Hindlimb muscle (tissue), 1 donor: ENCODE measurements around the gene AQP2. TPM values are rescaled to one million over a fixed set of nuclear protein-coding genes. Genes with fewer than 3 reads are reported as not detected.
"Not testable (repeated sequence)": the region's sequence is repeated elsewhere in the genome, so short reads cannot be mapped to it uniquely, and the experiment has no call there.

ENCODE experiments used
- DNase-seq: peaks from one replicate; pipeline ENCODE4 v3.0.0-alpha.2; 2013
- polyA plus RNA-seq: library from polyadenylated mRNA; unstranded; fragments of 120-200 nt; gene quantifications from one replicate; pipeline ENCODE4 v1.2.1, GENCODE V29; 2013; ENCODE audit not compliant: insufficient read length

Gene AQP2
- polyA plus RNA-seq, 1 donor, result not detected

GRCh38 chr12:49969651-49970429, 19.3 kb downstream of the AQP2 start:
- DNase-seq, result no peak

DNA sequence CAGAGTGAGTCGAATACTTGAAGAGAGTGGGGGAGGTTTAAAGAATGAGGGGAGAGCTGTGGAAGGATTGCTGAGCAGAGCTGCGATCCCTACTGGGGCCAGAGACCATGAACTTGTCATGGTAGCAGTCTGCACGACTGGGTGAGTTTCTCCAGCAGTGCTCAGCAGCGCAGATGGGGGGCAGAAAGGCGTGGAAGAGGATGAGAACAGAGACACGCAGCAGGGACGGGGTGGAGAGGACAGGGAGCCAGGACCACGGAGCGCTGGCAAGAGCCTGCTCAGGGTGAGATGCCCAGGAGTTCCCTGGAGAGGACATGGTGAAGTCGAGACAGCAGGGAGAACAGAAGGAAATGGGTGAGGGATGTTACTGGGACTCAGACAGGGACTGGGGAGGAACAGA, 20.1 kb downstream of the AQP2 start:
- DNase-seq, result no peak

DNA sequence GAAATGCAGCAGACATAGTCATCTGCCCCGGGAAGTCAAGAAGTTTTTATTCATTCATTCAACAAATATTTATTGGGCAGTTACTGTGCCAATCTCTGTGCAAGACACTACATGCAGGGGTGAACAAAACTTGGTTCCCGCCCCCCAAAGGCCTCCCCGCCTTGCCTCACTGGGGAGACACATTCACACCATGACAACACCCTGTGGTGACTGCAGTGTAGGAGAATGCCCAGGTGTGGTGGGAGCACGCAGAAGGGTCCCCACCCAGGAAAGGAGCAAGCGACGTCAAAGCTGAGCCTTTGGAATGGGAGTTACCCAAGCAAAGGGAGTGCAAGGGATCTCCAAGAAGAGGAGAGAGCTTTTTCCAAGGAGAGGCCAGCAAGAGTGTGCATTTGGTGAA, 20.6 kb downstream of the AQP2 start:
- no peak for DNase-seq

DNA sequence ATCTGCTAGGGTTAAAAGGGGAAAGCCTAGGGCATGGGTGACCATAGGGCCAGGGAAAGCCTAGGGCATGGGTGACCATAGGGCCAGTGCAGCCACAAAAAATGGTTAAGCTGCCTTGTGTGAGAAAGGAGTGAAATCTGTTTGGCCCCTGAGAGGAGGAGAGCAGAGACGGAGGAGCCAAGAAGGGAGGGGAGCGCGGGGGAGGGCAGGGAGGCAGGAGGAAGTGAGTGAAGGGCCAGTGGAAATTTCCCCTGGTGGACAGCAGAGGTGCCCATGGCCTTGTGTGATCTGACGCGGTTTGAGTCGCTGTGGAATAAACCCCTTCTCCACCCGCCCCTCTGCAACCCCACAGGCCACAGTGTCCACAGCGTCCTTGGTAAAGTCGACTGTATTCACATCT, 21.6 kb downstream of the AQP2 start:
- DNase-seq, result no peak

DNA sequence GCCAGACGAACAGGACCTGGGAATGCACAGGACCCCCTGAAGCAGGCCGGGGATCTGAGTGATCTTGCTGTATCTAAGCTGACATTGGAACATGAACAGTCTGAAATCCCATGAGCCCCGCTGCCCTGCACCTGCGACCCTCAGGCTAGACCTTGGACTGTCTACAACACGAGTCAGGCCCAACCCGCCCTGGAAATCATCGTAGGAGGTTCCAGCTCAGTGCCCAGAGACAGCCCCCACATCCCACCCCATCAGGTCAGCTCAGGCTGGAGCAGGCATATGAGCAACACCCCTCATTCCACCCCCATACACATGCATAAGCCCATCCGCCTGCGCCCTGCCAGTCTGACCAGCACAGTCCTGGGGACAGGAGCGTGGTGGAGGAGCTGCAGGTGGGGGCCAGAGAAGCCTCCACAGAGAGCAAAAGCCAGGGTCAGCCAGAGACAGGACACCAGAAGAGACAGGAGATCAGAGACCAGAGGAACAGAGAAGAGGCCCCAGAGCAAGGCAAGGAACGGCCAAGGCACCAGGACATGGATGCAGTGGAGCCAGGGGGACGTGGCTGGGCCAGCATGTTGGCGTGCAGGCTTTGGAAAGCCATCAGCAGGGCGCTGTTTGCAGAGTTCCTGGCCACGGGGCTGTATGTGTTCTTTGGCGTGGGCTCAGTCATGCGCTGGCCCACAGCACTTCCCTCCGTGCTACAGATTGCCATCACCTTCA, 22.3 kb downstream of the AQP2 start, which contains the start of gene AQP6:
Gene AQP6 (plus strand): TSS at position 307 of the 720 bp plus-strand sequence. CDS start 227 bp downstream, at position 534.
- DNase-seq, result no peak

DNA sequence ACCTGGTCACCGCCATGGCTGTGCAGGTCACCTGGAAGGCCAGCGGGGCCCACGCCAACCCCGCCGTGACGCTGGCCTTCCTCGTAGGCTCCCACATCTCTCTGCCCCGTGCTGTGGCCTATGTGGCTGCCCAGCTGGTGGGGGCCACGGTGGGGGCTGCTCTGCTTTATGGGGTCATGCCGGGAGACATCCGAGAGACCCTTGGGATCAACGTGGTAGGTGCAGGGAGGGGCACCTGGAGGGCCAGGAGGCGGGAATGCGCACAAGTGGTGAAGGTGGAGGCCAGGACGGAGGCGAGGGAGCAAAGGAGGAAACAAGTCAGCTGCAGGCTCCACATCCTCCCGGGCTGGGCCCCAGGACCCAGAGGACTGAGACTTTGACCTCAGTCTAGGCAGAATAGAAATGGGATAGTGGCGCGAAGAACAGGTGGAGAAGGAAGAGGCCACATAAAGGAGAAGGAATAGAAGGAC, 22.9 kb downstream of the AQP2 start:
- no peak for DNase-seq

GRCh38 chr12:49974231-49974675, 23.7 kb downstream of the AQP2 start:
- peak; percentile 73 for DNase-seq

DNA sequence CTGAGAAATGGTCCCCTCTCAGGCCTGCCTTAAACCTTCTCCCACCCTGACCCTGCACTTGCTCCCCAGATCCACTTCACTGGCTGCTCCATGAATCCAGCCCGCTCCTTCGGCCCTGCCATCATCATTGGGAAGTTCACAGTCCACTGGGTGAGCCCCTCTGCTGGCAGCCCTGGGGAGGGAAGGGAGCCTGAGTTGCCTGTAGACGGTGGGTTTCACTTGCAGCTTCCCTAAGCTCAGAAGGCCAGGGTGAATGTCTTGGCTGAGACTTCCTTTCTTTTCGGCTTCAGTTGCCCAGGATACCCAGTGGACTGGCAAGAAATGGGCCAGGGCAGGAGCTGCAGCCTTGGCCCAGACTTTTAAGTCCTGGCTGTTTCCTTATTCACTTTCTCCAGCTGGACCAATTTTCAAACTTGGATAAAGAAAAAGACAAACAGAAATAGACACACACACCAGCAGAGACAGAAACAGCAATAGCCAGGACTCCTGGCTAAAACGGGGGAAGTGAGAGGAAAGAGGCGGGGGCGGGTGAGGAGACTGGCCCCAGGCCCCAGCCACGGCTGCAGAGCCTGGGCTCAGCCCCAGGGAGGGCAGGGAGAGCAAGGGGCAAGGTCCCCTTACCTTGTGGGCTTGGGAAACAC, 24.3 kb downstream of the AQP2 start:
- DNase-seq, result peak; percentile 67

GRCh38 chr12:49975318-49975761, 24.8 kb downstream of the AQP2 start:
- DNase-seq, result no peak

DNA sequence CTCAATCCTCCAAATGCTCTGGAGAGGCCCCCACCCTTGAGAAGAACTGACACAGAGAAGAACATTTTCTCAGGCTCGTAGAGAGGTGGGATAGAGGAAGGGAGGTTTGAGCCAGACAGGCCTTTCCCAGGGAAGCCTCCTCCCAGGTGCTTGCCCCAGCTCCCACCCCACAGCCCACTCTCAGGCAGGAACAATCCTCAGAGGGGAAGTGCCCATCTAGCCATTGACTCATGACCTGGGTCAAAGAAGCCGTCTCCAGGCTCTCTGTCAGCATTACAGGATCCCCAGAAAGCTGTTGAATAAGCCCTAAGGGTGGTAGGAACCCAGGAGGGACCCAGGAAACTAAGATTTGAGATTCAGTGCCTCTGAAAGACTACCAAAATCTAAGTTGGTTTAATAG, 26.0 kb downstream of the AQP2 start:
- DNase-seq, result no peak

GRCh38 chr12:49978125-49978524, 27.6 kb downstream of the AQP2 start:
- DNase-seq, result no peak

DNA sequence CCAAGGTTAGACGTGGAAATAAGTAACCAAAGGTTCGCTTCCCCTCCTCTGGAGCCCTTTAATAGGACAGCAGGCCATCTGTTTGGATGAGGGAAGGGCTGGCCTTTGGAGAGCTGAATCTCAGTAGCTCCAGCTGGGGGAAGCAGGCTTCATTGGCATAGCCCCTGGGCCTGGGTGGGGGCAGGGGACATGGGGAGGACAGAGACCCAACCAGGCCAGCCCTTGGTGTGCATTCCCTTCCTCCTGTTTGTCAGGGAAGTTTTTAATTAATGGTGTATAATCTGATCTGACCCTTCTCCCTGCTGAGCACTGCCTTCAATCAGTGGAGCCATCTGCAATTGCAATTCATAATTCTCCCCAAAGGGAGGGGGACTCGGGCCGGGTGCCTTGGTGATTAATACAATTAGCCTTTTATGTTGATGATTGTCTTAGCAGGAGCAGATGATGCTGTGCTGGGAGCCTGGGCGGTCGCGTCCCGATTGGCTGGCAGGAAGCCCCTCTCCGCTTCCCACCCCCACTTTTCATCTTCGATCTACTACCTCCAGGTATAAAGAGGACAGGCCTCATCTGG, 28.6 kb downstream of the AQP2 start:
- DNase-seq, result no peak

- no peak for DNase-seq
These were observed 29.3 kb downstream of the AQP2 start for GRCh38 chr12:49979791-49980190.

DNA sequence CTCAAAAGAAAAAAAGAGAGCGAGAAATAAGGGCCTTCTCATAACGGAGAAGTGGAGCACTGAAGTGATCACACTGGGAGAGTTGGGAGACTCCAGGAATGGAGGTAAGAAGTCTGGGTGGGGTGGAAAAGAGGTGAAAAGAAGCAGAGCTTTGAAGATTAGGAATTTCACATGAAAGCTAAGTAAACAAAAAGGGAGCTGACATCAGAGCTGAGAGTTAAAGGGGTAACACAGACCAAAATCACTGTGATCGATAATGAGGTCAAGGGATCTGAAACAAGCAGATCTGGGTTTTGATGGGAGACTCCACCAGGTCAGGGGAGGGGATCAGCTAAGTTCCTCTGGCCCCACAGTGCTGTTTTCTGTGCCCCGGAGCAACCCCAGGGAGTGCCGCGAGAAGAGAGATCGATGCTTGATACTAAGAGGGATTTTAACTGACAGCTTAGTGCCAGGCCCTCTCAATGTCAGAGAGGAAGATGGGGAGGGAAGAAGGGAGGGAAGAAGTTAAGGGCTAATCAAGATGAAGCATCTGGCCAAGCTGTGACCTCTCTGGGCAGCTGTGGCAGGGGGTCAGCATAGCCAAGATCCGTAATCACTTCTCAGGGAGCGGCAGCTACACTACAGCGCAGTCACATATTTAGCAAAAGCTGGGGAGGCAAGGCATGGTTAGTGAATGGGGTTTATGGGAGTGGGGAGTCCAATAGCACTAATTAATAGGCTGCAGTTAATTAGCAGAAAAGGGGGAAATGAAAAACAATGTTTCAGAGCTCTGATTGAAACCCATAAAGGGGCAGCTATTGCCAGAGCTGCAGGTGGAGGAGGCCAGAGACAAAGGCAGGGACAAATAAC, 30.2 kb downstream of the AQP2 start:
- no peak for DNase-seq

DNA sequence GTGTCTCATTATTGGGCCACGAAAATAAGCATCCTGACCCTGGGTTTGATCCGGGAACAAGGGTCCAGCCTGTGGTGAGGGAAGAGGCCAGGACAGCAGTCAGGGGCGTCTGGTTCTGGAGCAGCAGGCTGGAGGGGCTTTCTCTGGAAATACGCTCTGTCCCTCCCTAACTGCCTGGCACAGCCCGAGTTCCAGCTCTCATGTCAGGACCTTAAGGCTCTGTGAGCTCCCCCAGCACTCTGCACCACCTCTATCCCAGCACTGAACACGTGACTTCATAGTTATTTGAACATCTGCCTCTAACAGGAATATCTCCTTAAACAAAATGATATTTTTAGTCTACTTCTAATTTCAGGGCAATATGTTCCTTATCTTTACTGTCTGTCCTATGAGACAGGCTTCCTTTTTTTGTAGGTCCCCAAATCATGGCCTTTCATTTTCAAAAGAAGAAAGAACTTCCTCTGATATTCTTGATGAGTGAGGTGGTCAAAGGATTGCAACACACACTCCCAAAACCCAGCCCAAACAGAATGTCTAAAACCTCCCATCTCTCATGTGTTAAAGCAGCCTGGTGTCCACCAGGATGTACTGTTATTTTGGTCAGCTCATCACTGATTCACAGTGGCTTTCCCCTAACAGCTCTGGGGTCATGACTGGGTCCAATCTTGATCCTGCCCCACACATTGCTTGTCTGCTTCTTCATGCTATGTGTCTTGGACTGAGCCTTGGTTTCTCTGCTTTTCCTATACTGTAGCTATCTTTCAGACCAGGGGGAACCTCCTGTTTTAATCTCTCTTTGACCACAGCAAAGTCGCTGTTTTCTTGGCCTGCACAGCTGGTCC, 31.9 kb downstream of the AQP2 start:
- DNase-seq, result no peak

DNA sequence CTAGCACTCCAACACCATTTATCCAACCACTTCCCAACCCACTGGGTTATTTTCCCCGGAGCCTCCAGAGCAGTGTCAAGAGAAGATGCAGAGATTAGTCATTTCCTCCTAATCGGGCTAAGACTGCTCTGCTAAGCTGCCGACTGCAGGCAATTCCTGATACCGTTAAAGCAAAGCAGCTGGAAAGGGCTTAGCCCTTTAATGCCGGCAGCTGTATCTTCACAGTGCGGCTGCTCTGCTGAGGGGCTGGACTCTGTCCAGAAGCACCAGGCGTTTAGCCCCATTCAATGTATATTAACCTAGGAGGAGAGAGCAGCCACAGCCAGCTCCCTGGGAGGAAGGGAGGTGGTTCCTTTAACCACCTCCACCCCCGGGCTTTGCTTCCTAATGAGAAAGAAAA, 33.4 kb downstream of the AQP2 start:
- peak; percentile 66 for DNase-seq

DNA sequence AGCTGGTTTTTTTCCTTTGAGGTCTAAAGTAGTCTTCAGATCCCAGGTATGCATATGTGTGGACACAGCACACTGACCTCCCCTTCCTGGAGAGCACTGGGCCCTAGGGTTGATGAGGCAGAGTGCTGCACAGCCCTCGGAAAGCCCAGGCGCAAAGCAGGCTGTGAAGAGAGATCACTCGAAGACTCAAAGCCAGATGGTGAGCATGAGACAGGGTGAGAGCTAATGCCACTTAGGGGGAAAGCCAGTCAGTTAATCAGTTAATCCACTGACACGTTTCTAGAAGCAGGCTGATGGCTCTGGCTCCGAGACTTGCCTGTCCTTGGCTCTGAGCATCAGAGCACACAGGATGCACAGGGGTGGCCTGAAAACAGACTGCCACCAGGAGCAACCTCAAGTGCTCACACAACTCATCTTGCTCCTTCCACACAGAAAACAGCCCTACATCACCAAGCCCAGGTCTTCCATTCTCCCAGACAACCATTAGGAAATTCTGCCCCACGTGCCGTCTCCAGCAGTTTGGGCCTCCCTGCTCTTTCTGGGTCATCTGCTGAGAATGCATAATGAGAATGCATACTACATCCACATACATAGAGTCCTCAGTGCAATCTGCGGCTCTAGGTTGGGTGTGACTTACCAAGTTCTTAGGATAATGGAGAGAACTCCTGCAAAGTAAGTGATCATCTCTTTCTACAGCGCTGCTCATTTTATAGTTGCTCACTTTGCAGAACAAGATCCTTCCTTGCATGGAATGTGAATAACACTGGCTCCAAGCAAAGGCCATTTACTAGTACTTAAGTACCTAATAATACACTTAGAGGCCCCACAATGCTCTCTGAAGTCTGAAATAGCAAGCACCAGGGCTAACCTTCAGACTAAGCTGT, 34.2 kb downstream of the AQP2 start:
- DNase-seq, result no peak

DNA sequence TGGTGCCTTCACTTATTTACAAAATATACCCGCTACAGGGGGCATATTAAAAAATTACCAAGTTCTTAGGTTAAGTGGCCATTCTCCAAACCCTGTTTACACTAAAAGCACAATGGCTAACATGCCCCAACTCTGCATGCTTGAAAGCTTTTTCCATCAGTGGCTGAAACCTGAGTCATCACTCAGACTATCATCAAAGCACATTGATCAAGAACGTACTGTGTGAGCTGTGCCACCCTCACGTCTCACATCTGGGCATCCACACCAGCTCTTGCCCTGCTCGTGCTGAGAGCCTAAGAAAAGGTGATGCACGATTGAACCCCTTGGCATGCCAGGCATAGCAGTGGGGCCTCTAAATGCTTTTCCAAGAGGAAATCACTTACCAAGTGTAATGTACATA, 35.4 kb downstream of the AQP2 start:
- no peak for DNase-seq

GRCh38 chr12:49986476-49986875, 35.9 kb downstream of the AQP2 start:
- DNase-seq, result not testable (repeated sequence)
